Uterus (tissue), 4 donors: ENCODE results near the gene CD53. TPM values are rescaled to one million over a fixed set of nuclear protein-coding genes. Genes with fewer than 3 reads are reported as not detected.
"Not testable (repeated sequence)": the region's sequence is repeated elsewhere in the genome, so short reads cannot be mapped to it uniquely, and the experiment has no call there.

Experiments used
- DNase-seq, 2 donors: peaks; one replicate each; pipeline ENCODE4 v3.0.0-alpha.2; 2019 to 2020
- H3K27ac ChIP-seq, 2 donors: fragments of 200-600 bp; sonication (generic); 1 replicate in 1 of 2; 2 replicates in 1 of 2; pipeline ENCODE4 v1.5.1; 2016 to 2018
- H3K27me3 ChIP-seq, 2 donors: fragments of 200-600 bp; sonication (generic); one replicate each; pipeline ENCODE4 v1.5.1; 2018 to 2019; ENCODE audit warnings: control low read depth in 1 of 2
- H3K36me3 ChIP-seq, 2 donors: fragments of 200-600 bp; sonication (generic); one replicate each; pipeline ENCODE4 v1.5.1; 2019; ENCODE audit warnings: control low read depth in 1 of 2
- H3K4me1 ChIP-seq, 2 donors: fragments of 200-600 bp; sonication (generic); one replicate each; pipeline ENCODE4 v1.5.1; 2018 to 2019; ENCODE audit warnings: control low read depth in 1 of 2
- H3K4me3 ChIP-seq, 2 donors: fragments of 200-600 bp; sonication (generic); 1 replicate in 1 of 2; 2 replicates in 1 of 2; pipeline ENCODE4 v1.5.1; 2018 to 2019; ENCODE audit warnings: mild to moderate bottlenecking in 1 of 2
- H3K9me3 ChIP-seq, 2 donors: fragments of 200-600 bp; sonication (generic); one replicate each; pipeline ENCODE4 v1.5.1; 2019; ENCODE audit warnings: control low read depth in 1 of 2
- POLR2A ChIP-seq, 2 donors: fragments of 450-650 bp; IDR thresholded peaks; one replicate each; pipeline ENCODE4 v1.6.1; 2016; ENCODE audit warnings: antibody characterized with exemption in 2 of 2, mild to moderate bottlenecking in 1 of 2, moderate library complexity in 1 of 2
- intact Hi-C: fragments of 100-400 bp; cut with DNase I; formaldehyde crosslinking; loops from one replicate; pipeline ENCODE4 v1.15.1; 2023; ENCODE audit warnings: low total_unique reads
- total RNA-seq, 4 donors: library from RNA; depleted of rRNA in 3 of 4; stranded (reverse); fragments of >200 nt in 3 of 4; gene quantifications; one replicate each; pipeline versions ENCODE4 v1.1.0 to v1.2.4, GENCODE V29; 2014 to 2023
- TF ChIP-seq, protein P1 (sequence below), 4 experiments: fragments of 200-600 bp in 2 of 4; fragments of 450-650 bp in 2 of 4; sonication (generic) in 2 of 4; IDR thresholded peaks; one replicate each; pipeline ENCODE4 v1.5.1; 2016 to 2019; ENCODE audit warnings: antibody characterized with exemption in 4 of 4, mild to moderate bottlenecking in 2 of 4, moderate library complexity in 1 of 4
- donor health status: DM: yes; HTN: yes; CAD: no.

CD53 gene
- total RNA-seq, 4 donors from 2014 or later = 1.0 to 16.6 (median 11.1) TPM

GRCh38 chr1:110928904-110929303 lies 56.0 kb downstream of the CD53 start:
- DNase-seq = no peak
- H3K27ac ChIP-seq = no peak overlapping the region
- no peaks in the 10 kb centered on the region for H3K36me3 ChIP-seq
- no peak for TF ChIP-seq POLR2A (IDR thresholded peaks at IDR 0.05)
- TF ChIP-seq, protein P1, sequence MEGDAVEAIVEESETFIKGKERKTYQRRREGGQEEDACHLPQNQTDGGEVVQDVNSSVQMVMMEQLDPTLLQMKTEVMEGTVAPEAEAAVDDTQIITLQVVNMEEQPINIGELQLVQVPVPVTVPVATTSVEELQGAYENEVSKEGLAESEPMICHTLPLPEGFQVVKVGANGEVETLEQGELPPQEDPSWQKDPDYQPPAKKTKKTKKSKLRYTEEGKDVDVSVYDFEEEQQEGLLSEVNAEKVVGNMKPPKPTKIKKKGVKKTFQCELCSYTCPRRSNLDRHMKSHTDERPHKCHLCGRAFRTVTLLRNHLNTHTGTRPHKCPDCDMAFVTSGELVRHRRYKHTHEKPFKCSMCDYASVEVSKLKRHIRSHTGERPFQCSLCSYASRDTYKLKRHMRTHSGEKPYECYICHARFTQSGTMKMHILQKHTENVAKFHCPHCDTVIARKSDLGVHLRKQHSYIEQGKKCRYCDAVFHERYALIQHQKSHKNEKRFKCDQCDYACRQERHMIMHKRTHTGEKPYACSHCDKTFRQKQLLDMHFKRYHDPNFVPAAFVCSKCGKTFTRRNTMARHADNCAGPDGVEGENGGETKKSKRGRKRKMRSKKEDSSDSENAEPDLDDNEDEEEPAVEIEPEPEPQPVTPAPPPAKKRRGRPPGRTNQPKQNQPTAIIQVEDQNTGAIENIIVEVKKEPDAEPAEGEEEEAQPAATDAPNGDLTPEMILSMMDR (IDR thresholded peaks at IDR 0.05) = no peak
- no peaks in the 10 kb centered on the region for H3K27me3 ChIP-seq
- intact Hi-C loops = no loop called here
- no peak overlapping the region for H3K4me3 ChIP-seq
- peaks cover 0 to 7% of the 10 kb centered on the region in 2 donors for H3K9me3 ChIP-seq
- no peaks in the 10 kb centered on the region for H3K4me1 ChIP-seq

DNA sequence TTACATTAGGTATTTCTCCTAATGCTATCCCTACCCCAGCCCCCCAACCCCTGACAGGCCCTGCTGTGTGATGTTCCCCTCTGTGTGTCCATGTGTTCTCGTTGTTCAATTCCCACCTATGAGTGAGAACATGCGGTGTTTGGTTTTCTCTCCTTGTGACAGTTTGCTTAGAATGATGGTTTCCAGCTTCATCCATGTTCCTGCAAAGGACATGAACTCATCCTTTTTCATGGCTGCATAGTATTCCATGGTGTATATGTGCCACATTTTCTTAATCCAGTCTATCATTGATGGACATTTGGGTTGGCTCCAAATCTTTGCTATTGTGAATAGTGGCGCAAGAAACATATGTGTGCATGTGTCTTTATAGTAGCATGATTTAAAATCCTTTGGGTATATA lies 58.1 kb downstream of the CD53 start:
- H3K36me3 ChIP-seq, H3K4me3 ChIP-seq, intact Hi-C loops, H3K27ac ChIP-seq, H3K27me3 ChIP-seq, H3K9me3 ChIP-seq, DNase-seq, H3K4me1 ChIP-seq: not testable (repeated sequence)

DNA sequence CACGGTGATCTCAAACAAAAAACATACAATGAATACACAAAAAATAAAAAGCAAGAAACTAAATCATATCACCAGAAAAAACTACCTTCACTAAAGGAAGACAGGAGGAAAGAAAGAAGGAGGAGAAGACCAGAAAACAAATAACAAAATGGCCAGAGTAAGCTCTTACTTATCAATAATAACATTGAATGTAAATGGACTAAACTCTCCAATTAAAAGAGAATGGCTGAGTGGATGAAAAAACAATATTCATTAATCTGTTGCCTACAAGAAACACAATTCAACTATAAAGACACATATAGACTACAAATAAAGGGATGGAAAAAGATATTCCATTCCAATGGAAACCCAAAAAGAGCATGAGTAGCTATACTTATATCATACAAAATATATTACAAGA lies 63.6 kb downstream of the CD53 start:
- no peak overlapping the region for H3K27ac ChIP-seq
- DNase-seq = no peak
- no peak overlapping the region for H3K4me3 ChIP-seq
- no peaks in the 10 kb centered on the region for H3K27me3 ChIP-seq
- H3K4me1 ChIP-seq = no peaks in the 10 kb centered on the region
- peaks cover 0 to 3% of the 10 kb centered on the region in 2 donors for H3K36me3 ChIP-seq
- intact Hi-C loops = no loop called here
- TF ChIP-seq, protein P1 (IDR thresholded peaks at IDR 0.05) = no peak
- TF ChIP-seq POLR2A (IDR thresholded peaks at IDR 0.05) = no peak
- H3K9me3 ChIP-seq = peaks cover 0 to 7% of the 10 kb centered on the region in 2 donors

DNA sequence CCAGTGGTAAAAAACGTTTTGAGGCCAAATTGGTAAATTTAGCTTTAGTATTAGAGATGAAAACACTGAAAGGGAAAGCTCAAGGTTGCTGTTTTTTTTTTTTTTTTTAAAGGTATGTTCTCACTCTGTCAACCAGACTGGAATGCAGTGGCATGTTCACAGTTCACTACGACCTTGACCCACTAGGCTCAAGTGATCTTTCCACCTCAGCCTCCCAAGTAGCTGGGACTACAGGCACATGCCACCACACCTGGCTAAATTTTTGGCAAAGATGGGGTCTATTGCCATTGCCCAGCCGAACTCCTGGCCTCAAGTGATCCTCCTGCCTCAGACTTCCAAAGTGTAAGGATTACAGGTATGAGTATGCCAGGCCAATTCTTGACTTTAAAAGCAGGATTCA lies 71.9 kb downstream of the CD53 start:
- H3K9me3 ChIP-seq = peaks cover 0 to 3% of the 10 kb centered on the region in 2 donors
- H3K4me3 ChIP-seq = no peak overlapping the region
- DNase-seq = no peak
- H3K36me3 ChIP-seq = no peaks in the 10 kb centered on the region
- TF ChIP-seq POLR2A (IDR thresholded peaks at IDR 0.05) = no peak
- TF ChIP-seq, protein P1 (IDR thresholded peaks at IDR 0.05) = no peak
- H3K27me3 ChIP-seq = no peaks in the 10 kb centered on the region
- H3K4me1 ChIP-seq = no peaks in the 10 kb centered on the region
- intact Hi-C loops = no loop called here
- H3K27ac ChIP-seq = no peak overlapping the region

DNA sequence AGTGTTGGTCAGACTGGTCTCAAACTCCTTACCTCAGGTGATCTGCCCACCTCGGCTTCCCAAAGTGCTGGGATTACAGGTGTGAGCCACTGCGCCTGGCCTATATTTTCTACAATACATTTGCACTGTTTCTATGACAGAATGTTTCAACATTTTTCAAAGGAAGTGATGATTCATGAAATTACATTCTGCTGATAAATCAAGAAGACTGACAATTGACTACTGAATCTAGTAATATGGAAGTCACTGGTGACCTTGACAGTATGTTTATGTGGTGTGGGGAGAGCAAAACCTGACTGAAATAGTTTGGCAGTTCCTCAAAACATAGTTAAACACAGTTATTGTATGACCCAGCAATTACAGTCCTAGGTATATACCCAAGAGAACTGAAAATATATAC lies 72.7 kb downstream of the CD53 start:
- intact Hi-C loops = no loop called here
- Histone ChIP-seq H3K9me3 (peaks cover 0 to 3% of the 10 kb centered on the region in 2 donors), H3K27me3 (no peaks in the 10 kb centered on the region), H3K4me1 (no peaks in the 10 kb centered on the region), H3K4me3 (no peak overlapping the region), H3K27ac (no peak overlapping the region), H3K36me3 (no peaks in the 10 kb centered on the region)
- TF ChIP-seq, protein P1 (IDR thresholded peaks at IDR 0.05) = no peak
- TF ChIP-seq POLR2A (IDR thresholded peaks at IDR 0.05) = no peak
- DNase-seq = no peak
